Fibroblast of villous mesenchyme (primary cell): ENCODE results near the gene FHL2. TPM values are rescaled to one million over a fixed set of nuclear protein-coding genes. Genes with fewer than 3 reads are reported as not detected.

Experiments used
- DNase-seq: peaks from one replicate; pipeline ENCODE4 v3.0.0-alpha.2; 2010; ENCODE audit warnings: low read depth
- H3K4me3 ChIP-seq: 2 replicates; pipeline ENCODE4 v1.5.1; 2011; ENCODE audit warnings: low read depth, mild to moderate bottlenecking, low read length
- CTCF ChIP-seq: IDR thresholded peaks from 2 replicates; pipeline ENCODE4 v1.5.1; 2012; ENCODE audit warnings: low read depth, mild to moderate bottlenecking, low read length; ENCODE audit not compliant: insufficient read depth
- total RNA-seq: library from RNA; depleted of rRNA; stranded (reverse); fragments of >200 nt; gene quantifications from 2 replicates; pipeline ENCODE4 v1.2.3, GENCODE V29; 2012

Gene FHL2
- total RNA-seq, 1 donor: 343 TPM

- DNase-seq: peak; percentile 82
- peak overlapping the region; percentile 100 for H3K4me3 ChIP-seq
- no peak for TF ChIP-seq CTCF
Measured at GRCh38 chr2:105393373-105394055, 5.3 kb downstream of the FHL2 start.

GRCh38 chr2:105391763-105392662 is 6.8 kb downstream of the FHL2 start:
- no peak for DNase-seq
- TF ChIP-seq CTCF: no peak

GRCh38 chr2:105391058-105391627 is 7.7 kb downstream of the FHL2 start:
- peak; percentile 69 for DNase-seq
- H3K4me3 ChIP-seq: peak overlapping the region; percentile 12
- TF ChIP-seq CTCF: no peak

More at GRCh38 chr2:105391763-105392662, 6.8 kb downstream of the FHL2 start:
- H3K4me3 ChIP-seq: peak overlapping the region; percentile 12

GRCh38 chr2:105390454-105390853 is 8.4 kb downstream of the FHL2 start:
- no peak for DNase-seq
- no peak overlapping the region for H3K4me3 ChIP-seq
- TF ChIP-seq CTCF: no peak

GRCh38 chr2:105388971-105389381 is 9.9 kb downstream of the FHL2 start:
- no peak for TF ChIP-seq CTCF
- peak; percentile 98 for DNase-seq
- H3K4me3 ChIP-seq: no peak overlapping the region

GRCh38 chr2:105387225-105387624 is 11.6 kb downstream of the FHL2 start:
- no peak overlapping the region for H3K4me3 ChIP-seq
- TF ChIP-seq CTCF: no peak
- DNase-seq: no peak
